HEK293 (cell line): ENCODE results near the gene CCNYL1.
"Not testable (repeated sequence)": the region's sequence is repeated elsewhere in the genome, so short reads cannot be mapped to it uniquely, and the experiment has no call there.

Experiments used
- CTCF ChIP-seq: fragments of 450-650 bp; formaldehyde crosslinking; IDR thresholded peaks from 2 replicates; pipeline ENCODE4 v1.5.1; 2016; ENCODE audit warnings: missing biosample characterization, missing genetic modification characterization
- GLI4 ChIP-seq: fragments of 450-650 bp; formaldehyde crosslinking; IDR thresholded peaks from 2 replicates; pipeline ENCODE4 v1.5.1; 2016; ENCODE audit warnings: missing biosample characterization, missing genetic modification characterization
- REST ChIP-seq: fragments of 450-650 bp; formaldehyde crosslinking; IDR thresholded peaks from 2 replicates; pipeline ENCODE4 v1.5.1; 2016; ENCODE audit warnings: missing biosample characterization, missing genetic modification characterization
- SP2 ChIP-seq: fragments of 450-650 bp; formaldehyde crosslinking; IDR thresholded peaks from 2 replicates; pipeline ENCODE4 v1.5.1; 2016; ENCODE audit warnings: missing biosample characterization, missing genetic modification characterization
- ZNF280C ChIP-seq: fragments of 450-650 bp; formaldehyde crosslinking; IDR thresholded peaks from 2 replicates; pipeline ENCODE4 v1.5.1; 2016; ENCODE audit warnings: missing biosample characterization, missing genetic modification characterization
- ZNF423 ChIP-seq: fragments of 450-650 bp; formaldehyde crosslinking; IDR thresholded peaks from 2 replicates; pipeline ENCODE4 v1.5.1; 2016; ENCODE audit warnings: missing biosample characterization, missing genetic modification characterization
- ZNF549 ChIP-seq: fragments of 450-650 bp; IDR thresholded peaks from 2 replicates; pipeline ENCODE4 v1.5.1; 2018; ENCODE audit warnings: missing biosample characterization, missing genetic modification characterization, mild to moderate bottlenecking, inconsistent platforms, moderate library complexity
- ZNF791 ChIP-seq: fragments of 450-650 bp; formaldehyde crosslinking; IDR thresholded peaks from 2 replicates; pipeline ENCODE4 v1.5.1; 2016; ENCODE audit warnings: missing biosample characterization, missing genetic modification characterization

- TF ChIP-seq ZNF423 (tag by site-specific recombination); CTCF (tag by site-specific recombination); ZNF549; SP2 (tag by site-specific recombination); ZNF791 (tag by site-specific recombination); REST (tag by site-specific recombination); GLI4 (tag by site-specific recombination); ZNF280C (tag by site-specific recombination): not testable (repeated sequence)
Observed at GRCh38 chr2:207690845-207691461, 20.5 kb upstream of the CCNYL1 start.
